Vagina (tissue), 2 donors: Measurements from ENCODE around the gene RNF43. TPM values are rescaled to one million over a fixed set of nuclear protein-coding genes. Genes with fewer than 3 reads are reported as not detected.

Experiments used
- DNase-seq, 2 donors: peaks; one replicate each; pipeline ENCODE4 v3.0.0-alpha.2; 2017; ENCODE audit errors: extremely low spot score in 2 of 2
- H3K27ac ChIP-seq: fragments of 200-600 bp; sonication (generic); one replicate; pipeline ENCODE4 v1.5.1; 2019
- H3K27me3 ChIP-seq: fragments of 200-600 bp; sonication (generic); one replicate; pipeline ENCODE4 v1.5.1; 2019
- H3K36me3 ChIP-seq, 2 donors: fragments of 200-600 bp; sonication (generic); one replicate each; pipeline ENCODE4 v1.5.1; 2017 to 2019
- H3K4me1 ChIP-seq: fragments of 200-600 bp; sonication (generic); one replicate; pipeline ENCODE4 v1.5.1; 2019
- H3K4me3 ChIP-seq, 2 donors: fragments of 200-600 bp; sonication (generic); 1 replicate in 1 of 2; 2 replicates in 1 of 2; pipeline ENCODE4 v1.5.1; 2016 to 2019
- H3K9me3 ChIP-seq: fragments of 200-600 bp; sonication (generic); one replicate; pipeline ENCODE4 v1.5.1; 2019
- CTCF ChIP-seq, 3 experiments: fragments of 450-650 bp in 2 of 3; fragments of 200-600 bp in 1 of 3; sonication (generic) in 1 of 3; IDR thresholded peaks; one replicate each; pipeline ENCODE4 v1.5.1; 2017 to 2019; ENCODE audit warnings: antibody characterized with exemption in 3 of 3, mild to moderate bottlenecking in 2 of 3, moderate library complexity in 2 of 3
- POLR2A ChIP-seq, 2 donors: fragments of 450-650 bp; IDR thresholded peaks; one replicate each; pipeline ENCODE4 v1.6.1; 2017; ENCODE audit warnings: antibody characterized with exemption in 2 of 2, mild to moderate bottlenecking in 2 of 2, moderate library complexity in 2 of 2
- POLR2AphosphoS5 ChIP-seq, 2 donors: sonication (generic); formaldehyde crosslinking; IDR thresholded peaks; one replicate each; pipeline ENCODE4 v1.9.0; 2017; ENCODE audit warnings: antibody characterized with exemption in 2 of 2, mild to moderate bottlenecking in 2 of 2, low read depth in 1 of 2; ENCODE audit not compliant: insufficient read depth in 1 of 2
- intact Hi-C: fragments of 100-400 bp; cut with DNase I; formaldehyde crosslinking; loops from one replicate; pipeline ENCODE4 v1.15.1; 2023
- total RNA-seq: library from RNA; depleted of rRNA; stranded (reverse); fragments of >200 nt; gene quantifications from one replicate; pipeline ENCODE4 v1.2.3, GENCODE V29; 2016

Gene RNF43
- total RNA-seq, 1 donor from 2014 or later, result 27.7 TPM

- intact Hi-C loops, result no loop called here
- H3K4me3 ChIP-seq, result no peak overlapping the region
- H3K4me1 ChIP-seq, result no peaks in the 10 kb centered on the region
- no peaks in the 10 kb centered on the region for H3K9me3 ChIP-seq
- no peak overlapping the region for H3K27ac ChIP-seq
- no peaks in the 10 kb centered on the region for H3K27me3 ChIP-seq
- no peak for TF ChIP-seq CTCF (IDR thresholded peaks at IDR 0.05)
- no peak for TF ChIP-seq POLR2AphosphoS5 (IDR thresholded peaks at IDR 0.05; ENCODE audit: insufficient read depth in 1 of 2, low read depth in 1 of 2)
- no peak for TF ChIP-seq POLR2A (IDR thresholded peaks at IDR 0.05)
- no peaks in the 10 kb centered on the region for H3K36me3 ChIP-seq
- DNase-seq, result no peak
Observed at GRCh38 chr17:58373003-58373402, 44.3 kb downstream of the RNF43 start.

GRCh38 chr17:58371300-58371950 lies 45.9 kb downstream of the RNF43 start:
- TF ChIP-seq CTCF (IDR thresholded peaks at IDR 0.05) (no peak), POLR2A (IDR thresholded peaks at IDR 0.05) (no peak), POLR2AphosphoS5 (IDR thresholded peaks at IDR 0.05; ENCODE audit: insufficient read depth in 1 of 2, low read depth in 1 of 2) (no peak)
- Histone ChIP-seq H3K27ac (no peak overlapping the region), H3K4me1 (no peaks in the 10 kb centered on the region), H3K27me3 (no peaks in the 10 kb centered on the region), H3K4me3 (no peak overlapping the region), H3K9me3 (no peaks in the 10 kb centered on the region), H3K36me3 (no peaks in the 10 kb centered on the region)
- no peak for DNase-seq
- intact Hi-C loops, result no loop called here

- Histone ChIP-seq H3K9me3 (no peaks in the 10 kb centered on the region), H3K36me3 (no peaks in the 10 kb centered on the region), H3K4me1 (no peaks in the 10 kb centered on the region), H3K27me3 (no peaks in the 10 kb centered on the region), H3K27ac (no peak overlapping the region), H3K4me3 (no peak overlapping the region)
- peak in 1 of 2 donors; percentile 77 for DNase-seq
- intact Hi-C loops, result no loop called here
- no peak for TF ChIP-seq CTCF (IDR thresholded peaks at IDR 0.05)
- TF ChIP-seq POLR2AphosphoS5 (IDR thresholded peaks at IDR 0.05; ENCODE audit: insufficient read depth in 1 of 2, low read depth in 1 of 2), result no peak
- no peak for TF ChIP-seq POLR2A (IDR thresholded peaks at IDR 0.05)
Observed at GRCh38 chr17:58370716-58371115, 46.6 kb downstream of the RNF43 start.

- TF ChIP-seq CTCF (IDR thresholded peaks at IDR 0.05) (no peak), POLR2AphosphoS5 (IDR thresholded peaks at IDR 0.05; ENCODE audit: insufficient read depth in 1 of 2, low read depth in 1 of 2) (no peak), POLR2A (IDR thresholded peaks at IDR 0.05) (no peak)
- H3K27ac ChIP-seq, result no peak overlapping the region
- DNase-seq, result peak in 1 of 2 donors; percentile 10
- no peaks in the 10 kb centered on the region for H3K9me3 ChIP-seq
- no peaks in the 10 kb centered on the region for H3K27me3 ChIP-seq
- H3K4me1 ChIP-seq, result no peaks in the 10 kb centered on the region
- intact Hi-C loops, result no loop called here
- no peaks in the 10 kb centered on the region for H3K36me3 ChIP-seq
- H3K4me3 ChIP-seq, result no peak overlapping the region
Observed at GRCh38 chr17:58370309-58370708, 47.0 kb downstream of the RNF43 start.

GRCh38 chr17:58369214-58370031 lies 47.9 kb downstream of the RNF43 start:
- peaks cover under 1% of the 10 kb centered on the region for H3K4me1 ChIP-seq
- no peak overlapping the region for H3K4me3 ChIP-seq
- H3K27me3 ChIP-seq, result no peaks in the 10 kb centered on the region
- DNase-seq, result peak in 1 of 2 donors; percentile 56
- no peak overlapping the region for H3K27ac ChIP-seq
- TF ChIP-seq CTCF (IDR thresholded peaks at IDR 0.05), result no peak
- no peak for TF ChIP-seq POLR2A (IDR thresholded peaks at IDR 0.05)
- TF ChIP-seq POLR2AphosphoS5 (IDR thresholded peaks at IDR 0.05; ENCODE audit: insufficient read depth in 1 of 2, low read depth in 1 of 2), result peak in 1 of 2 donors; percentile 56
- no peaks in the 10 kb centered on the region for H3K36me3 ChIP-seq
- intact Hi-C loops, result no loop called here
- no peaks in the 10 kb centered on the region for H3K9me3 ChIP-seq
